ENCODE measurements around the gene TCFL5.
A peak's percentile ranks its signal among the peaks of the same experiment; 100 is the strongest.

Gene TCFL5

DNA sequence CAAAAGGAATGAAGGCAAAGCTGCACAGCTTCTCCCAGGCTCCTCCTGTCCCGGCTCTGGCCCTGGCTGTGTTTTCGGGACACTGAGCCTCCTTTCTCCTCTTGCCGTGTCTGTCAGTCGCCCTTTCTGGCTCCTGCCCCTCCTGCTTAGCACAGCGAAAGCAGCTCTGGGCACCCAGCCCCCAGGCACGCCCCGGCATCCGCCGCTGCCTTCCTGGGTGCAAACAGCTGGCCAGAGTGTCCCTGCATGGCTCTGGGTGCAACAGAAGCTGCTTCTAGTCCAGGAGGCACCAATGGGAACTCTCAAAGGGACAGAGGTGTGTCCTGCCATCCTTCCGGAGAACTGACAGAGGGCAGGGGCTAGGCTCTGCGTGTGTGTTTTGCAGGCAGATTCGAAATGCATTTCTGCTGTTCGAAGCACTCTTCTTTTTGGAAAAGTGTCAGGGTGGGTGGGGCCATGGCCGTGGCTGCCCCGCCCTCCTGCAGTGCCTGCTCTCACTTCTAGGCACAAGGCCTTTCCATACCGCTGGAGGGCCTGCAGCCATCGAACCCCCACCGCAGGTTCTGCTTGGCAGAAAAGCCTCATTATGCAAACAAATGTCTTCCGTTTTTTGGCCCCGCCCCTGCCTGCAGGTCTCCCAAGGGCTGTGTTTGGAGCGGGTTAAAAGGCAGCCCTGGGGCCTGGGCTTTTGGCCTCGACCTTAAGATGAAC is 29.3 kb downstream of the TCFL5 start:
- peak; percentile 91 for DNase-seq

DNA sequence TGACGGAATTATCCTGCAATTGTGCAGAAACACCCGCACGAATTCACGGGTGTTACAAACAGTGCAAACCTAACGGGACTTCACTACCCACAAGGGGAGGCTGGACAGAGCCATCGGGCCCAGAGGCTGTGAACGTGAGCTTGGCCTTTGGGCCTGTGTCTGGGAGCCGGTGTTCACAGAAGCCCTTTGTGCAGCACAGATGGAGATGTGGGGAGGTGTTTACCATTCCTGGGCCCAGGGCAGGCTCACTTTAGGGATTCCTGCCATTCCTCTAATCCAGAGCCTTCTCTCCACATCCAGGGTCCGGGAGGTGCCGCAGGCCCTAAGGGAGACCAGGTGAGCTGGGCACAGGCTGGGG is 29.8 kb downstream of the TCFL5 start:
- DNase-seq = no peak

DNA sequence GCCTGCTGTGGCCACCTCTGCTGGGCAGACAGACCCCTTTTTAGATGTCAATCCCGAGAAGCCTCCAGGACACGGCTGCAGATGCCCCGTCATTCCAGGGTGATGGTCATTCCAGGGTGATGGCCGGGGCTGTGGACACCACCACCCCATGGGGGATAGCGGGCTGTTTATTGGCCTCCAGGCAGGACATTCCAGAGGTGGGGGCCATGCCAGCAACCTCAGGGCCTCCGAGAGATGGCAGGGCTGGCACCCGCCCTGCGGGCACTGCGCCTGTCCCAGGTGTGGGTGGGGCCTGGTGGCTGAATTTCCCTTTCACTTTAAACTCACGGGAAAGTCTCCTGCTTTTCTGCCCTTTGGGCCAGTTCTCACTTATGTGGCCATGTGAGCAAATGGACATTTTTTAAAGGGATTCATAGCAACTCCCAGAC is 30.2 kb downstream of the TCFL5 start:
- DNase-seq = no peak

DNA sequence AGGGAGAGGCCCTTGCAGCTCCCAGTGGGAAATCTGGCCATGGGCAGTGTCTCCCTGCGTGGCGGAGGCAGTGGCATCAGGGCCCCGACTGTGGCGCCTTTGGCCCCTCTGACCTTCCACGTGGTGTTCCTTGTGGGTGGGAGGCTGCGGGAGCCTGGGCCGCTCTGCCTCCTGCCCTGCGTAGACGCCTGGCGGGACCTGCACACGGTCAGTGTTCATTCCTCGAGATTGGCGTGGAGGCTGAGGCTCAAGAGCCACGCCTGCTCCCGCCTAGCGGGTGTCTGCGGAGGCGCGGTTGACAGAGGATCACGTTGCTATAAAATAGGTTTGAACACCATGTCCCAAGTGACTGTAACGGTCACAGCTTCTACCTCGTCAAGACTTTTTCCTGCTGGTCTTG is 30.8 kb downstream of the TCFL5 start:
- DNase-seq = no peak

DNA sequence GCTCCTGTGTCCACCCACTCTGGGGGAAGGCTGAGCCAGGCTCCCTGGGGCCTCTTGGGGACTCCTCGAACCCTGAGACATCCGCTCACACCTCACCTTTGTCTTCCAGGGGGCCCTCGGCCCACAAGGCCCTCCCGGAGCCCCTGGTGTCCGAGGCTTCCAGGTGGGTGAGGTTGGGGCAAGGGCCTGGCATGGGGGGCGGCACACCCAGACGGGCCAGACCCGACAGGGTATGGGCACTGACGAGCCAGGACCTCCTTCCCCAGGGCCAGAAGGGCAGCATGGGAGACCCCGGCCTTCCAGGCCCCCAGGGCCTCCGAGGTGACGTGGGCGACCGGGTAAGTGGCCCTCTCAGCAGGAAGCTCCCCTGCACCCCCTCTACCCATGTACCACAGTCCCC is 31.4 kb downstream of the TCFL5 start:
- DNase-seq = no peak

DNA sequence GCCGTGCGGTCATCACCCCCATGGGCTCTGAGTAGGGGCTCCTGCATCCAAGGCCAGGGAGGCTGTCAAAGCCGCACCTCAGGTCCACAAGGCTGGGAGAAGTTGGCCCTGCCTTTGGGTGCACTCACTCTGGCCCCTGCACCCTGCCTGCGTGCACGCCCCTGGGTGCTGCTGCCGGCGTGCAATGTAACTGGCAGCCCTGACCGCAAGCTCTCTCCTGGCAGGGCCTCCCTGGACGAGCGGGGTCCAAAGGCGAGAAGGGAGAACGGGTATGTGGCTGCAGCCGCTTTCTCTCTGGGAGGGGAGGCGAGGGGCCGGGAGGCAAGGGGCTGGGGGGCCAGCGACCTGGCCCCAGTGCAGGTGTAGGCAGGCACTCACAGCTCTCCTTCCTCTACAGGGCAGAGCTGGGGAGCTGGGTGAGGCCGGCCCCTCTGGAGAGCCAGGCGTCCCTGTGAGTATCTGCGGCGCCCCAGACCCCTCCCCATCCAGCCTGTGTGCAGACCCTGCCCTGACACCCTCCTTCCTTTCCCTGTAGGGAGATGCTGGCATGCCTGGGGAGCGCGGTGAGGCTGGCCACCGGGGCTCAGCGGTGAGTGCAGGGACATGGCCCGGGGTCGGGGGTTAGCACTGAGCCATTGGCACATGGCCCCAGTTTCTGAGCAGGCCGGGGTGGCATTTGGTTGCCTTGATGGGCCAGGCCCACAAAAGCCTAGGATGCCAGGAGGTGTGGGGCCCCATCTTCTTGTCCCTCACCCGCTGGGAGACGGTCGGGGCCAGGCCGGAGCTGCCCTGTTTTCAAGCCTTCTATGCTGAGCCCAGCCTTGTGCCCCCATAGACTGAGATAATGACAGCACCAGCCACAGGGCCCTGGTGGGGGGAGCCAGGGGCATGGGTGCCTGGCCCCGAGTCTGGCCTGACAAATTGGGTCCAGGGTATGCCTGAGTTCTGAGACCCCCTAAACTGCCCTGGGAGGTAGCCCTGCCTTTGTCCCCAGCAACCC is 32.1 kb downstream of the TCFL5 start:
- no peak for DNase-seq

DNA sequence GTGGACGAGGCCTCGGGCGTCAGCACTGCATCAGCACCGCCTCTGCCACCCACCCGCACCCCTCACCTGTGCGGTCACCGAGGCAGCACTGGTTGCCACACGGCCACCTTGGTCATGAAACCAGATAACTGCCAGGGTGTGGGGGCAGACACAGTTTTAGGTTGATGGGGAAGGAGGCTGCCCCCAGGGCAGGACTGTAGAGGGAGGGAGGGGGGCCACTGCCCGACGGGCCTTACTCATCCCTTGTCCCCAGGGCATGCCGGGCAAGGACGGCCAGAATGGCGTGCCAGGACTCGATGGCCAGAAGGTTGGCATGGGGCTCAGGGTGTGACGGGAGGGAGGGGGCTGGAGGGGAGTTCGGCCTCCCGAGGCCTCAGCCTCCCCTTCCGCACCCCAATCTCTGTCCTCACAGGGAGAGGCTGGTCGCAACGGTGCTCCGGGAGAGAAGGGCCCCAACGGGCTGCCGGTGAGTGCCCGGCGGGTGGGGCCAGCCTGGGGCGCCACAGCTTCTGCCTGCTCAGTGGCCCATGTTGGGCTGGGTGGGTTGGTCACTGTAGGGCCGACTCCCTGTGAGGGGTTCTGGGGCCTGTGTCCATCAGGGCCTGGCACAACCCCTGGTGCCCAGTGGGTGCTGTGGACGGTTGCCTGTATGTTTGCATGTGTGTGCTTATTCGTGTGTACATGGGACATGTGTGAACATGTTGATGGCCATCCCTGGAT is 33.0 kb downstream of the TCFL5 start:
- DNase-seq = no peak

DNA sequence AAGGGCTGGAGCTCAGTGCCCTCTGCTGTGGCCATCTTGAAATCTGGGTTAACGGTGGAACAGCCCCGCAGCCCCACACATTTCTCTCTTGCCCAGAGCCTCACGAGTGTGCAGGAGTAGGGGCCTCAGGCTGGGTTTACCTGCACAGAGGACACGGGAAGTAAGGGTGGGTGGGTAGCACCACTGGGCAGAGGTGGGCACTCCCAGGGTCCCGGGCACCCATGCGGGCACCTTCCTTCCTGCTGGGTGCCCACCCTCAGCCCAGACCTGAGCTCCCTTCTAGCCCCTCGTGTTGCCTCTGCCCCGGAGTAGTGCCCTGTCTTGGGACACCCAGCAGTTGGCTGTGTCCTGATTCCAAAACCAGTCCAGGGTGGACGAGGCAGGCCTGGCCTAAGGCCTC is 33.6 kb downstream of the TCFL5 start:
- no peak for DNase-seq

DNA sequence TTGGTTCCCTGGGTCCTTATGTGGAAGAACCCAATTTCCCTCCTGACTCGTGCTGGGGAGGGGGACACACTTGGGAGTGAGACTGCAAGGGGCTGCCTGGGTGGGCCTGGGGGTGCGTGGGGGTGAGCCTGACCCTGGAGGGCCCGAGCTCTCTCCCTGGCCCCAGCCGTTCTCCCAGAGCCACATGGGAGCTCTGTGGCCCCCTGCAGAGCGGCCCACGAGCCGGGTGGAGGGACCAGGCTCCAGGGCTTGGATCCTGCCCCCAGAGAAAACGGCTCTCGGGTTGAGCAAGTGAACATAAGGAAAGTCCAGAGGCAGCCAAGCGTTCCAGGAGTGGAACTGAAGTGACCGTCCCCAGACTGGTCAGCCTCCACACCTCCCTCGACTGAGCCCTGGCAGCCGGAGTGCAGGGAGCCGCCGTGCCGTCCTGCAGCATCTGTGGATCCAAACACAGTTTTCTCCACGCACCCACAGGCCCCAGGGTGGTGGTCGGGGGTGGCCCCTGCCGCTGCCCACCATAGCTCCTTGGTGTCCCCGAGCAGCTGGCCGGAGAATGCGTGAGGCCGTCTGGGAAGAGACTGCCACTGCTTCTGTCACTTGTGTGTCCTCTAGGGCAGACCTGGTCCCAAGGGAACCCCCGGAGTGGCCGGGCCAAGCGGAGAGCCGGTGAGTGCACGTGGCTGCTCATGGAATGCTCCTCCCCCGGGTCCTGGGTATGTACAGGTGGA is 34.1 kb downstream of the TCFL5 start:
- peak; percentile 5 for DNase-seq

DNA sequence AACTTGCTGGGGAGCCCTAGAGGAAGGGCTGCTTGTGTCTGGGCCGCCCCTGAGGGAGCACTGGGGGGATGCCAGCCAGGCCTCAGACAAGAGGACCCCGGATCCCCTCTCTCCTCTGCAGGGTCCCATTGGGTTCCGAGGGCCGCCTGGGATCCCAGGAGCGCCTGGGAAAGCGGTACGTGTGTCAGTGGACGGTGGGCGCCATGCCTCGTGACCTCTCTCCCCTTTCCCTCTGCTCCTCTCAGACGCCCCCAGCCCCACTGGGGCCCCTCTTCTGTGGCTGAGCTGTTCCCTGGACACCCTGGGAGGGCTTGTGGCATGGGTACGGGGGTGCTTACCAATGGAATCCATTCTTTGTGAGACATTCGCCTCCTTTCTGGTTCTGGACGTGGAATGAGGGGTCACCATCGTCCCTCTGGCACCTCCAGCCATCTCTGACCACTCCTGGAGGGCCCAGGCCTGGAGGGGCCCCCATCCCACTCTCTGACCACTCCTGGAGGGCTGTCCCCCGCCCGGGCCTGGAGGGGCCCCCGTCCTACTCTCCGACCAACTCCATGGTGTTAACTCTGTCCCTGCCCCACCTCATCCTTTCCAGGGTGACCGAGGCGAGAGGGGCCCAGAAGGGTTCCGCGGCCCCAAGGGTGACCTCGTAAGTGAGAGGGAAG is 34.8 kb downstream of the TCFL5 start:
- no peak for DNase-seq

DNA sequence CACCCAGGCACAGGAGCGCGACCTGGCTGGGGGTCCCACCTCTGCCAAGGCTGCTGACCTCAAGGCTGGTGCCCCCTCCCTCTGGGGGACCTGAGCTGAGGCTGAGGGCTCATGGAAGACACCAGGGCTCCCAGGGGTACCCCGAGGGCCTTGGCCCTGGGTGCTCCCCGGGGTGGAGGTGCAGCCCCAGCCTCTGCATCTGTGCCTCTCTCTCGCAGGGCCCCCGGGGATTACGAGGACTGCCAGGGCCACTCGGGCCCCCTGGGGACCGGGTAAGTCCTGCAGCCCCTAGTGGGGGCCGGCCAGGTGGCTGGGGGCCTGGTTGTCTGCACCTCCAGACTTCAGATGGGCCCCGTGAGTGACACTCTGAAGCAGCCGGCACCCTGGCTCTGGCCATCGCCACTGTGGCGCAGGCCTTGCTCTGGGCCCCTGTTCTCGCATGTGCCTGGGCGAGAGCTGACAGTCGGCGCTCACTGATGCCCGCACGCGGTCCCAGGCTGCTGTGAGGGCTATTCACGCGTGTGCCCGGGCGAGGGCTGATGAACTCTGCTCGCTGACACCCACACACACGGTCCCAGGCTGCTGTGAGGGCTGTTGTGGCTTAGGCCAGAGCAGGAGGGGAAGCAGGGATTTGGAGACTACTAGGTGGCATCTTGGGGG is 35.5 kb downstream of the TCFL5 start:
- DNase-seq = no peak

DNA sequence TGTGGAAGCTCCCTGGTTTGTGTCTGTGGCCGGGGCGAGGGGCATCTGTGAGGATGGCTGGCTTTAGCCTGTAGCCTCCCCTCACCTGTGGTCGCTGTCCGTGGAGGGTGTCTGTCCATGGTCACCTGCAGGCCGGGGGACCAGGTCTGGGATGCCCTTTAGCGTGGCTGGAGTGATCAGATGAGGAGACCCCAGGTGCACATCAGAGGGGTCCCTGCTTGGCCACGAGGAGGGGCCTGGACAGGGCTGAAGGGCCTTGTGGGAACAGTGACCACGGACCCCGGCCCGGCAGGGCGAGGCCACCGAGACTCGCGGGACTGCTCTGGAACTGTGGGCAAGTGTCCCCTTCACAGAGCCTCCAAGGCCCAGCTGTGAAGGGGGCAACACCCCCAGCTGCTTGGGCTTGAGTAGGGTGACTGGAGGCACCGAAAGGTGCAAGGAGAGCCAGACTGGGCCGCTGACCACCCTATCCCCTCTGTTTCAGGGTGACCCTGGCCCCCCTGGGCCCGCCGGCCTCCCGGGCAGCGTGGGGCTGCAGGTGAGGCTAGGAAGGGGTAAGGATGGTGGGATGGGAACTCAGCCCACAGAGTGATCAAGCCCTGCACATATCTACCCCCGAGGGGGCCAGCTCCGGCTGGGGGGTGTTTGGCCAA is 36.2 kb downstream of the TCFL5 start:
- no peak for DNase-seq

DNA sequence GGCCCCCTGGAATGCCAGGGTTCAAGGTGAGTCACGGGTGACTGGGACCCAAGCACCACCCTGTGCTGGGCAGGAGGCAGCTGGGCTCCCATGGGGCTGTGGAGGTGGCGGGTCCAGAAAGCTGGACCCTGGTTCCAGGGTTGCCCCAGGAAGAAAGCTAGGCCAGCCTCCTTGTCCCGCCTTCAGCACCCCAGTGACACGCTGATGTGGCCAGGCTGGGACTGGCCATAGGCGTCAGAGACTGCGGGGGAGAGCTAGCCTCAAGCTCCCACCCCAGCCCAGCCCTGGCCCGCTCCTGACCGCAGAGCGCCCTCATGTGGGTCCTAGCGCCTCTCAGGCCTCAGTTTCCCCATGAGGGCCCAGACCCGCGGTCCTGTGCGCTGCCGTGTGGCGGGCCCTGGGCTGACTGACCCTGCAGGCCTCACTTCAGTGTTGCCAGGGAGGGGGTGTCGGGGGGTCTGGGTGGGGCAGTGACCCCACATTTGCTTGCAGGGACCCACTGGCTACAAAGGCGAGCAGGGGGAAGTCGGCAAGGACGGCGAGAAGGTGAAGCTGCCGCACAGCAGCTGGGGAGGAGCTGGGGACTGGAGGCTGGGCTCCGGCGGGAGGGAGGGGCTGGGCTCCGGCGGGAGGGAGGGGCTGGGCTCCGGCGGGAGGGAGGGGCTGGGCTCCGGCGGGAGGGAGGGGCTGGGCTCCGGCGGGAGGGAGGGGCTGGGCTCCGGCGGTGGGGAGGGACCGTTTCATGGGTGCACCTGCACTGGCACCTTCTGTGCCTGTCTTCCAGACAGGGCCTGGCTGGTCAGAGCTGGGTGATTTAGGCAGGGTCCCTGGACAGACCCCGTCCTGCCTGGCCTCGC is 36.9 kb downstream of the TCFL5 start:
- DNase-seq = peak; percentile 62

DNA sequence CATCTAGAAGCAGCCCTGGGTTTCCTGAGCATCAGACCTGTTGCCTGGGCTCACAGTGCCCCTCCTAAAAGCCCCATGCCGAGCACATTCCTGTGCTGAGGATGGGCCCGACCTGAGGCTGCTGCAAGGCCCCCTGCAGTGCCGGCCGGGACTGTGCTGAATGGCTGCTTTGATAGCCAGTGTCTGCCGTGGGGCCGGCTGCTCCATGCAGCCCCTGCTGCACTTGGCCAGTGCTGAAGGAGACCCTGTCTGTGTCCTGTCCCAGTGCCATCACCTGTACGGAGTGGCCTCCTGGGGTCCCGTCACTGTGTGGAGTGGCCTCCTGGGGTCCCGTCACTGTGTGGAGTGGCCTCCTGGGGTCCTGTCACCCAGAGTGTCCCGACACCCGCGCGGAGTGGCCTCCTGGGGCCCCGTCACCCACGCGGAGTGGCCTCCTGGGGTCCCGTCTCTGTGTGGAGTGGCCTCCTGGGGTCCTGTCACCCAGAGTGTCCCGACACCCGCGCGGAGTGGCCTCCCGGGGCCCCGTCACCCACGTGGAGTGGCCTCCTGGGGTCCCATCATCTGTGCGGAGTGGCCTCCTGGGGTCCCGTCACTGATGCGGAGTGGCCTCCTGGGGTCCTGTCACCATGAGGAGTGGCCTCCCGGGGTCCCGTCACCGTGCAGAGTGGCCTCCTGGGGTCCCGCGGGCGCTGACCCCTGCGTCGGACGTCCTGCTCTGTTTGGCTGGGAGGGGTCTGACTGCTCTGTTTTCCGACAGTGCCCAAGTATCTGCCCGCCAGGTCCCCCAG is 37.7 kb downstream of the TCFL5 start:
- DNase-seq = no peak

DNA sequence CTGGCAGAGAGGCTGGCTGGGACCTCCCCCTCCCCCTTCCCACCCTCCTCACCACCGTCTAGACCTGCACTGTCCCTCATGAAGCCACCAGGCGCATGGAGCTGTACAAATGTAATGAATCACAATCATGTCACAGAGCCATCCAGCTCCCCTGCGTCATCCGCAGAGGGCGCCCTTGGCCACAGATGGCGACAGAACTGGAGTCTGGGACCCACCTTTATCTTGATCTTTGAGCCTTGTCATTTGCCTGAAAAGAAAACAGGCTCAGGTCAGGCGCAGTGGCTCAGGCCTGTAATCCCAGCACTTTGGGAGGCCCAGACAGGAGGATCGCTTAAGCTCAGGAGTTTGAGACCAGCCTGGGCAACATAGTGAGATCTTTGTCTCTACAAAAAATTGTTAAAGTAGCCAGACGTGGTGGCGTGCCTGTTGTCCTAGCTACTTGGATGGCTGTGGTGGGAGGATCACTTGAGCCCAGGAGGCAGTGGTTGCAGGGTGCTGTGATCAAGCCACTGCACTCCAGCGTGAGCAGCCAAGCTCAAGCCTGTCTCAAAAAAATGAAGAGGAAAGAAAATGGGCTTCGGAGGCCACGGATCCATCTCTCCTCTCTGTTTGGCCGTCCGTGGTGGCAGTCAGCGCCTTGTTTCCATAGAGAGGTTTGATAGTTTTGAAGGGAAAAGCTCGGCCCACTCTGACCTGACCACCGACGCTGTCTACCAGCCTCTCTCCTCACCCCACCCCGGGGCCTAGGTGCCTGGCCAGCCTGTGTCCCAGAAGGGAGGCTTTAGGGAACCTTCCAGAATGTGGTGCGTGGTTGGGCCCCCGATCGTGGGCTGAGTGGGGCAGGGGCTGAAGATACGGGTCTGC is 38.6 kb downstream of the TCFL5 start:
- DNase-seq = peak; percentile 96

DNA sequence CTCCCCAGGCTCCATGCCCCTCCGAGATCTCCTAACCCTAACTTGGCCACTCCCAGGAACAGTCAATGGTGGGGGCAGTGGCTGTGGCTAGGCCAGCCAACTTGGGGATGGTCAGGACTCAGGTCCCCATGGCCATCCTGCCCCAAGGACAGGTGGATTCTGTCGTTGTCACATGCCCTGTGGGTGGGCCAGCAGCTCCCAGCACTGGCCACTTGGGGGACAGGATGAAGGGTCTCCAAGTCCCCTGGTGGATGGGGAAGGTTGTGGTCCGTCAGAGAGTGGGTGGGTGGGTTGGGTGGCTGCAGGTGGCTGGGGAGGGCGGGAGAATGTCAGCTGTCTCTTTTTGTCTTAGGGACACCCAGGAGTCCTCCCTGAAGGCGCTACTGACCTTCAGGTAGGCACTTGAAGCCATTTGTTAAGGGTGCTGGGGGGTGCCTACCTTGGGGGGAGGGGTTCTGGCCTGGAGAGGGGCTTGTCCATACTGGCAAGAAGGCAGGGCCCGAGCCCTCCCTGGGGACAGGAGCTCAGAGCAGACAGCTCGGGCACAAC is 39.3 kb downstream of the TCFL5 start:
- DNase-seq = no peak

DNA sequence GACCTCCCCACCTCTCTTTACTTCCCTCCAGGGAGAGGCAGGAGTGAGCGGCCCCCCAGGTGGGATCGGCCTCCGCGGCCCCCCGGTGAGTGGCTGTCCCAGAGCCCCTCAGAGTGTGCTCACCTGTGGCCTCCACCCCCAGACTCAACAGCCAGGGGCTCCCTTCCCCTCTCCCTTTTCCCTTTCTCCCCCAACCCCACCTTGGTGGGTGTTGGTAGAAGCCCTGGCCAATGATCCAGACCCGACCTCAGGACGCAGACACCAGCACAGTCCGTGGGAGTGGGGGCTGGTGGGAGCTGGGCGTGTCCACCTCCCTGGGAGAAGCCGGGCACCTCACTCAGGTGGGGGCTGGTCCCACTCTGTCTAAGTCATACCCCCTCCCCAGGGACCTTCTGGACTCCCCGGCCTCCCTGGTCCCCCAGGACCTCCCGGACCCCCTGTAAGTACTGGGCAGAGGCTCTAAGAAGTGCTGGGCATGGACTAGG is 39.9 kb downstream of the TCFL5 start:
- no peak for DNase-seq
